ENCODE results near the gene CLIC4. TPM values are rescaled to one million over a fixed set of nuclear protein-coding genes. Genes with fewer than 3 reads are reported as not detected.
A peak's percentile ranks its signal among the peaks of the same experiment; 100 is the strongest.

CLIC4 gene
- total and polyA plus RNA-seq, 9 of the 15 experiments (the other 6 are each of a cell fraction or from before 2014, with no cell fraction given): 16.0 to 67.5 (median 38.4) TPM

GRCh38 chr1:24847995-24848881, 103.0 kb downstream of the CLIC4 start (continued):
- no peak for TF ChIP-seq ZNF124 (CRISPR knock-in tag; IDR thresholded peaks at IDR 0.05)
- TF ChIP-seq BCOR (IDR thresholded peaks at IDR 0.05): peak; percentile 82
- no peak for TF ChIP-seq NFIX (CRISPR knock-in tag; IDR thresholded peaks at IDR 0.05; ENCODE audit: low read depth)
- TF ChIP-seq POLR2H (tag; IDR thresholded peaks at IDR 0.05; ENCODE audit: low read depth): peak; percentile 72
- TF ChIP-seq PCBP2 (IDR thresholded peaks at IDR 0.05; ENCODE audit: low read depth, low read length, poor library complexity, severe bottlenecking): no peak
- no peak for TF ChIP-seq TAL1 (IDR thresholded peaks at IDR 0.05)
- TF ChIP-seq, protein P1, sequence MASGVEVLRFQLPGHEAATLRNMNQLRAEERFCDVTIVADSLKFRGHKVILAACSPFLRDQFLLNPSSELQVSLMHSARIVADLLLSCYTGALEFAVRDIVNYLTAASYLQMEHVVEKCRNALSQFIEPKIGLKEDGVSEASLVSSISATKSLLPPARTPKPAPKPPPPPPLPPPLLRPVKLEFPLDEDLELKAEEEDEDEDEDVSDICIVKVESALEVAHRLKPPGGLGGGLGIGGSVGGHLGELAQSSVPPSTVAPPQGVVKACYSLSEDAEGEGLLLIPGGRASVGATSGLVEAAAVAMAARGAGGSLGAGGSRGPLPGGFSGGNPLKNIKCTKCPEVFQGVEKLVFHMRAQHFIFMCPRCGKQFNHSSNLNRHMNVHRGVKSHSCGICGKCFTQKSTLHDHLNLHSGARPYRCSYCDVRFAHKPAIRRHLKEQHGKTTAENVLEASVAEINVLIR (CRISPR knock-in tag; IDR thresholded peaks at IDR 0.05): peak; percentile 57
- TF ChIP-seq, protein P2, sequence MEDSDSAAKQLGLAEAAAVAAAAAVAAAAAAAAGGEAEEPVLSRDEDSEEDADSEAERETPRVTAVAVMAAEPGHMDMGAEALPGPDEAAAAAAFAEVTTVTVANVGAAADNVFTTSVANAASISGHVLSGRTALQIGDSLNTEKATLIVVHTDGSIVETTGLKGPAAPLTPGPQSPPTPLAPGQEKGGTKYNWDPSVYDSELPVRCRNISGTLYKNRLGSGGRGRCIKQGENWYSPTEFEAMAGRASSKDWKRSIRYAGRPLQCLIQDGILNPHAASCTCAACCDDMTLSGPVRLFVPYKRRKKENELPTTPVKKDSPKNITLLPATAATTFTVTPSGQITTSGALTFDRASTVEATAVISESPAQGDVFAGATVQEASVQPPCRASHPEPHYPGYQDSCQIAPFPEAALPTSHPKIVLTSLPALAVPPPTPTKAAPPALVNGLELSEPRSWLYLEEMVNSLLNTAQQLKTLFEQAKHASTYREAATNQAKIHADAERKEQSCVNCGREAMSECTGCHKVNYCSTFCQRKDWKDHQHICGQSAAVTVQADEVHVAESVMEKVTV (CRISPR knock-in tag; IDR thresholded peaks at IDR 0.05): peak; percentile 68
- peak; percentile 88 for TF ChIP-seq GABPA (tag; conservative IDR thresholded peaks at IDR 0.05; ENCODE audit: low read depth)
- peak in 2 of 3 experiments; percentile 23 to 26 for TF ChIP-seq YY1 (IDR thresholded peaks at IDR 0.05; ENCODE audit: borderline replicate concordance in 1 of 3, control insufficient read depth in 1 of 3, extremely low read depth in 1 of 3, insufficient read depth in 3 of 3, insufficient read length in 1 of 3, insufficient replicate concordance in 2 of 3, low read depth in 1 of 3, low read length in 2 of 3)
- no peak for TF ChIP-seq MECOM (CRISPR knock-in tag; IDR thresholded peaks at IDR 0.05)
- peak; percentile 56; the same call in 1 of the 2 replicates for TF ChIP-seq ZNF324 (CRISPR knock-in tag; IDR thresholded peaks at IDR 0.05)
- TF ChIP-seq PYGO2 (tag; IDR thresholded peaks at IDR 0.05): no peak
- TF ChIP-seq ZNF280A (IDR thresholded peaks at IDR 0.05; ENCODE audit: low read depth, partially characterized antibody): no peak
- peak; percentile 87 for TF ChIP-seq MTA3 (IDR thresholded peaks at IDR 0.05; ENCODE audit: borderline replicate concordance)
- peak; percentile 13; the same call in 1 of the 2 replicates for TF ChIP-seq NR2F6 (CRISPR knock-in tag; IDR thresholded peaks at IDR 0.05)
- TF ChIP-seq, protein P3, sequence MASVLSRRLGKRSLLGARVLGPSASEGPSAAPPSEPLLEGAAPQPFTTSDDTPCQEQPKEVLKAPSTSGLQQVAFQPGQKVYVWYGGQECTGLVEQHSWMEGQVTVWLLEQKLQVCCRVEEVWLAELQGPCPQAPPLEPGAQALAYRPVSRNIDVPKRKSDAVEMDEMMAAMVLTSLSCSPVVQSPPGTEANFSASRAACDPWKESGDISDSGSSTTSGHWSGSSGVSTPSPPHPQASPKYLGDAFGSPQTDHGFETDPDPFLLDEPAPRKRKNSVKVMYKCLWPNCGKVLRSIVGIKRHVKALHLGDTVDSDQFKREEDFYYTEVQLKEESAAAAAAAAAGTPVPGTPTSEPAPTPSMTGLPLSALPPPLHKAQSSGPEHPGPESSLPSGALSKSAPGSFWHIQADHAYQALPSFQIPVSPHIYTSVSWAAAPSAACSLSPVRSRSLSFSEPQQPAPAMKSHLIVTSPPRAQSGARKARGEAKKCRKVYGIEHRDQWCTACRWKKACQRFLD (CRISPR knock-in tag; IDR thresholded peaks at IDR 0.05): peak; percentile 85
- TF ChIP-seq SMARCB1 (IDR thresholded peaks at IDR 0.05; ENCODE audit: insufficient read length, low read depth): no peak
- TF ChIP-seq CBX3 (IDR thresholded peaks at IDR 0.05; ENCODE audit: borderline replicate concordance in 1 of 2, low read length in 2 of 2): peak in 1 of 2 experiments; percentile 30; a peak in 1 of 3 replicates
- no peak for TF ChIP-seq CREBBP (IDR thresholded peaks at IDR 0.05; ENCODE audit: low read depth, low read length)
- TF ChIP-seq LEF1 (IDR thresholded peaks at IDR 0.05): no peak
- TF ChIP-seq FUS (optimal IDR thresholded peaks at IDR 0.05; ENCODE audit: low read depth, low read length): peak; percentile 65

Measured in K562 (cell line).